Psoas muscle (tissue), 8 donors: ENCODE results near the gene SRPK2. TPM values are rescaled to one million over a fixed set of nuclear protein-coding genes. Genes with fewer than 3 reads are reported as not detected.

Source experiments
- ATAC-seq, 4 donors: fragments of 200-7000 bp; cut with Tn5 transposase; one replicate each; pipeline ENCODE4 v1.9.1; 2020; ENCODE audit warnings: moderate library complexity in 3 of 4, mild to moderate bottlenecking in 2 of 4
- DNase-seq, 2 donors: peaks; one replicate each; pipeline ENCODE4 v3.0.0-alpha.2; 2020
- H3K27ac ChIP-seq: fragments of 200-600 bp; one replicate; pipeline ENCODE4 v1.8.0; 2022
- H3K27me3 ChIP-seq, 3 donors: fragments of 200-600 bp in 1 of 3; one replicate each; pipeline versions ENCODE4 v1.6.1 to v1.8.0; 2013 to 2022; ENCODE audit warnings: low read length in 2 of 3, mild to moderate bottlenecking in 2 of 3, moderate library complexity in 1 of 3; ENCODE audit not compliant: insufficient read depth in 3 of 3
- H3K36me3 ChIP-seq, 2 donors: fragments of 200-600 bp in 1 of 2; one replicate each; pipeline versions ENCODE4 v1.6.1 to v1.8.0; 2013 to 2022; ENCODE audit warnings: low read depth in 1 of 2, mild to moderate bottlenecking in 1 of 2, moderate library complexity in 1 of 2; ENCODE audit not compliant: insufficient read depth in 1 of 2
- H3K4me1 ChIP-seq: fragments of 200-600 bp; one replicate; pipeline ENCODE4 v1.8.0; 2022
- H3K4me3 ChIP-seq: fragments of 200-600 bp; one replicate; pipeline ENCODE4 v1.8.0; 2022; ENCODE audit warnings: mild to moderate bottlenecking
- H3K9me3 ChIP-seq: fragments of 200-600 bp; one replicate; pipeline ENCODE4 v1.8.0; 2022
- WGBS, 3 donors: extraction: QIAGEN DNeasy Blood & Tissue Kit; methylation state at CpG; one replicate each; pipeline versions ENCODE4 v1.1.6 to v1.1.7; 2013; 5-methylcytosine and 5-hydroxymethylcytosine counted together
- intact Hi-C, 2 donors: fragments of 100-400 bp; cut with DNase I; formaldehyde crosslinking; loops; one replicate each; pipeline versions ENCODE4 v1.11.0 to v1.14.2; 2022
- polyA plus RNA-seq, 3 donors: library from polyadenylated mRNA; stranded (reverse); fragments of 200-250 nt; gene quantifications; one replicate each; pipeline ENCODE4 v1.2.3, GENCODE V29; 2013
- total RNA-seq, 4 donors: library from RNA; stranded (reverse); fragmentation: NEBNext Ultra II Directional in 2 of 4; extraction: Animal tissue kit (Norgen Biotek cat#: 25700) in 2 of 4; gene quantifications; one replicate each; pipeline versions ENCODE4 v1.2.1 to v1.2.4, GENCODE V29; 2021 to 2023
- TF ChIP-seq, protein P1 (sequence below): fragments of 200-600 bp; IDR thresholded peaks from one replicate; pipeline ENCODE4 v1.8.0; 2022; ENCODE audit warnings: antibody characterized with exemption
- donor health status: healthy with polysubstance abuse.
- donor health status: DM: no; HTN: no; CAD: no; lungs with moderate emphysema.
- donor health status: Bipolar disorder and iron deficiency.
- donor health status: healthy.
- donor health status: DM: yes; HTN: yes; CAD: no.
- donor health status: DM: no; HTN: no; CAD: no.
- donor health status: DM: no; HTN: no; CAD: no.
- donor health status: DM: yes; HTN: yes; CAD: no.

SRPK2 gene
- total and polyA plus RNA-seq, 7 donors, result 12.7 to 51.3 (median 33.2) TPM

DNA sequence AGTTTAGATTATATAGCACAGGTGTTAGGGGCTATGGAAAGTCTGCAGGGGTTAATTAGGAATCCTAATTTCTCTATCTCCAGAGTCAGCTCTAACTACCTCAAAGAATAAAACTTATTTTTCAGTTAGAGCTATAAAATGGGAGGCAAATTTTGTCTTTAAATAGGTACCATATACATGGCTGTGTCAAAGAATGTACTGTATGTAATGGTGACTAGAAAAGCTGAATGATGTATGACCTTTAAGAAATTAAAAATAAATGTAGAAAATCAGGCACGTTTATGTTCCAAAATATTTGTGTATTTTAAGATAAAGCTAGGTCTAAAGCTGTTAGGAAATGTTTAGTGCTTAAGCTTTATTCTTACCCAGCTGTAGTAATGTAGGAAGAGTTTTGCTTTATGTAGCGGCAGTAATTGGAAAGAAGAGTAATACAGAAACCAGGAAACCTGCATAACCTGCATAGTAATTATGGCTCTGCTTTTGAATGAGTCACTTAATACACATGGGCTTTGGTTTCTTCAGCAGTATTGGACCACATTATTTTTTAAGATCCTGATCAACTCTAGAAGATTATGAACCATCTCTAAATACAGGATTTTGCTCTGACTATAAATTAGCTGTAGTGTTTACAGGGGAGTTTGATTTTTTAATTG, 289.7 kb downstream of the SRPK2 start:
- ATAC-seq (no peak), DNase-seq (no peak)
- H3K9me3 ChIP-seq, result no peaks in the 10 kb centered on the region
- H3K36me3 ChIP-seq, result peaks cover 0 to 65% of the 10 kb centered on the region in 2 donors
- H3K4me1 ChIP-seq, result peaks cover 29% of the 10 kb centered on the region
- intact Hi-C loops, result no loop called here
- WGBS, 3 donors, result 73 to 79% (median 78%) methylated on average over 2 of the region's 2 CpGs
- H3K4me3 ChIP-seq, result no peak overlapping the region
- no peaks in the 10 kb centered on the region for H3K27me3 ChIP-seq
- TF ChIP-seq, protein P1, sequence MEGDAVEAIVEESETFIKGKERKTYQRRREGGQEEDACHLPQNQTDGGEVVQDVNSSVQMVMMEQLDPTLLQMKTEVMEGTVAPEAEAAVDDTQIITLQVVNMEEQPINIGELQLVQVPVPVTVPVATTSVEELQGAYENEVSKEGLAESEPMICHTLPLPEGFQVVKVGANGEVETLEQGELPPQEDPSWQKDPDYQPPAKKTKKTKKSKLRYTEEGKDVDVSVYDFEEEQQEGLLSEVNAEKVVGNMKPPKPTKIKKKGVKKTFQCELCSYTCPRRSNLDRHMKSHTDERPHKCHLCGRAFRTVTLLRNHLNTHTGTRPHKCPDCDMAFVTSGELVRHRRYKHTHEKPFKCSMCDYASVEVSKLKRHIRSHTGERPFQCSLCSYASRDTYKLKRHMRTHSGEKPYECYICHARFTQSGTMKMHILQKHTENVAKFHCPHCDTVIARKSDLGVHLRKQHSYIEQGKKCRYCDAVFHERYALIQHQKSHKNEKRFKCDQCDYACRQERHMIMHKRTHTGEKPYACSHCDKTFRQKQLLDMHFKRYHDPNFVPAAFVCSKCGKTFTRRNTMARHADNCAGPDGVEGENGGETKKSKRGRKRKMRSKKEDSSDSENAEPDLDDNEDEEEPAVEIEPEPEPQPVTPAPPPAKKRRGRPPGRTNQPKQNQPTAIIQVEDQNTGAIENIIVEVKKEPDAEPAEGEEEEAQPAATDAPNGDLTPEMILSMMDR, result no peak
- peak overlapping the region; percentile 69 for H3K27ac ChIP-seq

DNA sequence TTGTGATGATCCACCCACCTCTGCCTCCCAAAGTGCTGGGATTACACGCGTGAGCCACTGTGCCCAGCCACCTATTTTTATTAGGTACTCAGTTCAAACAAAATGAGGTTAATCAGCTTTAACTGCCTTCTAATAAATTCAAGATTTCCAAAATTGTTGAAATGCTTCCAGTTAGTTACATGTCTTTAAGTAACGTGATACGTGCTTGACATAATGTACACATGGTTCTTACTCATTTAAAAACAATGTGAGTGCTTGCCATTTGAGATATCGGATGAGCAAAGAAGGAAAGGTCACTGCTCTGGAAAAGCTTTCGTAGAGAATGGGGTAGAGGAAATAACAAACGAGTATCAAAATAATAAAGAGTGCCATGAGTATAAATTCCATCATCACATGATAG, 291.1 kb downstream of the SRPK2 start:
- Histone ChIP-seq H3K36me3 (peaks cover 0 to 64% of the 10 kb centered on the region in 2 donors), H3K4me3 (no peak overlapping the region), H3K9me3 (no peaks in the 10 kb centered on the region), H3K27ac (peak overlapping the region; percentile 69), H3K27me3 (no peaks in the 10 kb centered on the region), H3K4me1 (peaks cover 29% of the 10 kb centered on the region)
- intact Hi-C loops, result no loop called here
- TF ChIP-seq, protein P1, result no peak
- ATAC-seq (peak; percentile 72 to 83 (median 79)), DNase-seq (no peak)
- 28 to 49% (median 32%) methylated on average over 7 of the region's 7 CpGs for WGBS, 3 donors

DNA sequence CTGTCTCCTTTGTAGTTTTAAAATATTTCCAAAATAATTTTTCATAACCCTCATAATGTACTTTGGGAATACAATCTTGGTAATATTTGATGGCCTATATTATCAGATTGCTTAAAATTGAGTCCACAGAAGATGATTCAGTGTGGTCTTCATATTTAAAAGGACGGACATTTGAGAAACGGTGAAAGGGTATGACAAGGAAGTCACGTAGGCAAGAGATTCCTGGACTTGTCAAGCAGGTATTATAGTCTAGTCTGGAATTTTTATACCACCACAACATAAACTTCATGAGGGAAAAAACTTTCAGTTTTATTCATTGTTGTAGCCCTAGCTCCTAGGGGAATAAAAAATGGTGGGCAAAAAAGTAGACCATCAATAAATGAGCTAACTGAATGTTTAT, 292.4 kb downstream of the SRPK2 start:
- ATAC-seq (no peak), DNase-seq (no peak)
- no peaks in the 10 kb centered on the region for H3K27me3 ChIP-seq
- H3K27ac ChIP-seq, result peak overlapping the region; percentile 69
- TF ChIP-seq, protein P1, result no peak
- intact Hi-C loops, result no loop called here
- no peaks in the 10 kb centered on the region for H3K9me3 ChIP-seq
- WGBS, 3 donors, result 81 to 93% (median 88%) methylated on average over 3 of the region's 3 CpGs
- peaks cover 0 to 62% of the 10 kb centered on the region in 2 donors for H3K36me3 ChIP-seq
- H3K4me1 ChIP-seq, result peaks cover 29% of the 10 kb centered on the region
- no peak overlapping the region for H3K4me3 ChIP-seq

DNA sequence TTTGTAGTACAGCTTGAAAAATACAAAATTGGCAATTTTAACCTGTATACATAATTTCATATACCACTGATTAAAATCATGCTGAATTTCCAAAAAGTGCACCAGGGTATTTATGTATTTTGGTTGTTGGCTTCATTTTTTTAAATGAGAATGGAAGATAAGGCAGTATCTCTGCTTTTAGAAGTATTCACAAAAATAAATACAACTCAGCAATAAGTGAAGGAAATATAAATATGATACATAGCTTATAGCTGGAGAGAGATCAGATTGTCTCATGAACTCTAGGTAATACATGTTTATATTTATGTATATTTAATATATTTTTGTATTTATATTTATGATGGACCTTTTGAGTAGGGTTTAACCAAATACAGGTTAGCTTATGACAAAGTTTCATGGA, 293.8 kb downstream of the SRPK2 start:
- H3K36me3 ChIP-seq, result peaks cover 0 to 67% of the 10 kb centered on the region in 2 donors
- ATAC-seq (no peak), DNase-seq (no peak)
- TF ChIP-seq, protein P1, result no peak
- intact Hi-C loops, result no loop called here
- no peak overlapping the region for H3K4me3 ChIP-seq
- no peaks in the 10 kb centered on the region for H3K9me3 ChIP-seq
- peaks cover 25% of the 10 kb centered on the region for H3K4me1 ChIP-seq
- no peaks in the 10 kb centered on the region for H3K27me3 ChIP-seq
- no peak overlapping the region for H3K27ac ChIP-seq

DNA sequence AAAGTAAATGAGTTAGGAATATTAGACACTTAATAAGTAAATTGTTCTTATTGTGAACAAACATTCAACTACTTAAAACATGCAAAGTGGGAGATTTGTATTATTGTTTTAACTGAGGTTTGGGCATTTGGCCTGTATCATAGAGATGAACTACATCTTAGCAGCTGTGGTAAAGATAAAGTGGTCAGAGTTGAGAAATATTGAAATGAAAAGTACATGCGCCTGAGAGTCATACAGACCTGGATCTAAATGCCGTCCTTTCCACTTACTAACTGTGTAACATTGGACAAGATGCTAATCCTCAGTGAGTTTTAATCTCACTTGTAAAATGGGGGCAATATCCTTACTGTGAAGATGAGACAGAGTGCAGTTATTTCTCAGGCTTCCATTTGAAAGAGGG, 300.3 kb downstream of the SRPK2 start:
- H3K4me3 ChIP-seq, result no peak overlapping the region
- ATAC-seq (no peak), DNase-seq (no peak)
- no peaks in the 10 kb centered on the region for H3K27me3 ChIP-seq
- H3K27ac ChIP-seq, result no peak overlapping the region
- TF ChIP-seq, protein P1, result no peak
- peaks cover 3 to 88% of the 10 kb centered on the region in 2 donors for H3K36me3 ChIP-seq
- 87 to 96% (median 90%) methylated on average over 2 of the region's 2 CpGs for WGBS, 3 donors
- H3K4me1 ChIP-seq, result peaks cover 3% of the 10 kb centered on the region
- H3K9me3 ChIP-seq, result no peaks in the 10 kb centered on the region
- intact Hi-C loops, result no loop called here
